C1 segment of cervical spinal cord (tissue), 14 donors: ENCODE data around the gene SESN3.
A peak's percentile ranks its signal among the peaks of the same experiment; 100 is the strongest.
"Not testable (repeated sequence)": the region's sequence is repeated elsewhere in the genome, so short reads cannot be mapped to it uniquely, and the experiment has no call there.

Experiments
- DNase-seq, 14 donors: peaks; one replicate each; lab custom pipeline; 2025; lab: John Stamatoyannopoulos, UW

SESN3 gene

GRCh38 chr11:95227060-95227459, 3.9 kb downstream of the SESN3 start:
- not testable (repeated sequence) for DNase-seq

GRCh38 chr11:95222817-95223216, 8.2 kb downstream of the SESN3 start:
- no peak for DNase-seq

GRCh38 chr11:95219599-95219998, 11.4 kb downstream of the SESN3 start:
- no peak for DNase-seq

- no peak for DNase-seq
These were observed 12.9 kb downstream of the SESN3 start for GRCh38 chr11:95218149-95218548.

GRCh38 chr11:95212609-95213008, 18.4 kb downstream of the SESN3 start:
- DNase-seq: no peak

GRCh38 chr11:95209535-95209934, 21.5 kb downstream of the SESN3 start:
- DNase-seq: not testable (repeated sequence)

- no peak for DNase-seq
These were observed 30.1 kb downstream of the SESN3 start for GRCh38 chr11:95200781-95201457.

- no peak for DNase-seq
These were observed 35.2 kb downstream of the SESN3 start for GRCh38 chr11:95195831-95196230.

- DNase-seq: no peak
These were observed 37.5 kb downstream of the SESN3 start for GRCh38 chr11:95193541-95193940.

- DNase-seq: no peak
These were observed 38.3 kb downstream of the SESN3 start for GRCh38 chr11:95192717-95193116.

GRCh38 chr11:95187723-95188122, 43.3 kb downstream of the SESN3 start:
- no peak for DNase-seq

GRCh38 chr11:95182397-95182796, 48.6 kb downstream of the SESN3 start:
- no peak for DNase-seq

GRCh38 chr11:95175818-95176380, 55.1 kb downstream of the SESN3 start:
- no peak for DNase-seq

- DNase-seq: no peak
These were observed 60.7 kb downstream of the SESN3 start for GRCh38 chr11:95170294-95170693.

GRCh38 chr11:95166781-95167180, 64.2 kb downstream of the SESN3 start:
- DNase-seq: no peak

GRCh38 chr11:95165638-95166037, 65.4 kb downstream of the SESN3 start:
- DNase-seq: no peak

GRCh38 chr11:95163106-95163505, 67.9 kb downstream of the SESN3 start:
- DNase-seq: no peak

GRCh38 chr11:95161248-95161647, 69.8 kb downstream of the SESN3 start:
- no peak for DNase-seq

GRCh38 chr11:95157824-95158223, 73.2 kb downstream of the SESN3 start:
- no peak for DNase-seq

GRCh38 chr11:95156916-95157541, 74.0 kb downstream of the SESN3 start:
- DNase-seq: peak in 3 of 14 donors; percentile 10 to 25 (median 17)

GRCh38 chr11:95156133-95156721, 74.8 kb downstream of the SESN3 start:
- no peak for DNase-seq

- DNase-seq: no peak
These were observed 75.6 kb downstream of the SESN3 start for GRCh38 chr11:95155385-95155784.

GRCh38 chr11:95154514-95154913, 76.5 kb downstream of the SESN3 start:
- no peak for DNase-seq
